Osteoblast (primary cell): ENCODE measurements around the gene MIEF1. TPM values are rescaled to one million over a fixed set of nuclear protein-coding genes. Genes with fewer than 3 reads are reported as not detected.
A peak's percentile ranks its signal among the peaks of the same experiment; 100 is the strongest.

Experiments
- DNase-seq: peaks from one replicate; pipeline ENCODE4 v3.0.0; 2011; ENCODE audit warnings: low spot score, mixed read lengths; ENCODE audit not compliant: insufficient read length; ENCODE audit errors: missing footprints
- H2AFZ ChIP-seq: 2 replicates; pipeline ENCODE4 v1.6.0; 2011; ENCODE audit warnings: mild to moderate bottlenecking, low read length
- H3K27ac ChIP-seq: 2 replicates; pipeline ENCODE4 v1.5.1; 2011; ENCODE audit warnings: mild to moderate bottlenecking, low read depth, low read length, moderate library complexity
- H3K27me3 ChIP-seq: 2 replicates; pipeline ENCODE4 v1.6.0; 2012; ENCODE audit warnings: mild to moderate bottlenecking, control low read depth, inconsistent platforms, low read length, moderate library complexity; ENCODE audit not compliant: insufficient read depth
- H3K36me3 ChIP-seq: 2 replicates; pipeline ENCODE4 v1.5.1; 2011; ENCODE audit warnings: mild to moderate bottlenecking, low read length, control low read depth, moderate library complexity; ENCODE audit not compliant: insufficient read depth
- H3K4me1 ChIP-seq: 2 replicates; pipeline ENCODE4 v1.5.1; 2011; ENCODE audit warnings: mild to moderate bottlenecking, low read length, control low read depth, moderate library complexity; ENCODE audit not compliant: insufficient read depth
- H3K4me2 ChIP-seq: 2 replicates; pipeline ENCODE4 v1.6.0; 2011; ENCODE audit warnings: mild to moderate bottlenecking, low read length; ENCODE audit not compliant: insufficient read depth
- H3K4me3 ChIP-seq: fragments of 200-600 bp; sonication (generic); 3 replicates; pipeline ENCODE4 v1.5.1; 2012; ENCODE audit warnings: mild to moderate bottlenecking, low read length, inconsistent platforms; ENCODE audit not compliant: insufficient read depth
- H3K79me2 ChIP-seq: 2 replicates; pipeline ENCODE4 v1.6.0; 2012; ENCODE audit warnings: mild to moderate bottlenecking, low read length, control low read depth, inconsistent platforms; ENCODE audit not compliant: insufficient read depth
- H3K9me3 ChIP-seq: 2 replicates; pipeline ENCODE4 v1.5.1; 2011; ENCODE audit warnings: low read depth, low read length, control low read depth
- H4K20me1 ChIP-seq: 2 replicates; pipeline ENCODE4 v1.6.0; 2012; ENCODE audit warnings: mild to moderate bottlenecking, low read length, control low read depth; ENCODE audit not compliant: insufficient read depth
- total RNA-seq: library from RNA; depleted of rRNA; stranded (reverse); fragments of >200 nt; gene quantifications from 2 replicates; pipeline ENCODE4 v1.2.3, GENCODE V29; 2012
- TF ChIP-seq, protein P1 (sequence below): IDR thresholded peaks from 2 replicates; pipeline ENCODE4 v1.5.1; 2011; ENCODE audit warnings: mild to moderate bottlenecking, low read depth, low read length, moderate library complexity; ENCODE audit errors: extremely low read depth

Gene MIEF1
- total RNA-seq, 1 donor: 23.5 TPM

DNA sequence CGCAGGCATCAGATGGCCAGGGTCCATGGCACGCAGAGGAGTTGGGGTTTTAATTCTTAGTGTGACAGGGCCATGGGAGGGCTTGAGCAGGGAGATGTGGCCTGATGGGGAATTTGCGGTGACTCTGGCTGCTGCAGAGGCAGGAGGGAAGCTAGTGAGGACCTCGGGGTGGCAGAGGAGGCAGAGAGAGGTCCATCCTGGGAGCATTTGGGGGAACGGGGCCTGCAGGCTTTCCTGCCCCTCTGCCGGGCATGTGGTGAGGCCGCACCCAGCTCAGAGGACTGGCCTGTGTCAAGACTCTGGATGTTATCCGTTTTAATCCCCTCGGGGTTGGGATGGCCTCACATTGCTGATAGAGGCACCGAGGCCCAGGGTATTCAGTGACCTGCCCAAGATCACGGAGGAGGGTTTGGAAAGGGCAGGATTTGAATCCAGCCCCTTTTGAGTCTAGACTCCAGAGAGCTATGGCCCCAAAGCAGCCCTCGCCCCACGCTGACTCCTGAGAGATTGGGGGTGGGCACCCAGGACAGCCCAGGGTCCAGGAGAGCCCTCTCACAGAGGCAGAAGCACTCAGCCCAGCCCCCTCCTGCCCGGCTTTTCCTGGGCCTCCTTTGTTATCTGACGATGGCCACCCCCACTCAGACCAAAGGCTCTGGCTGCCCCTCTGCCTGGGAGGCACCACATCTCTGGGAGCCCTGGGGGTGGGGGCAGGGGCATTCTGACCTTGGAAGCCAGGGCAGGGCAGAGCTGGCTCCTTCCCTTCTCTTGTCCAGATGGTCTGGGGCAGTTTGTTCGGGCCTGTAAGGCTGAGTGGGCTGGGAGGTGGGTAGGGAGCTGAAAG, 31.4 kb upstream of the MIEF1 start:
- Histone ChIP-seq H2AFZ (no peak overlapping the region), H4K20me1 (no peaks in the 10 kb centered on the region)
- no peak for DNase-seq

DNA sequence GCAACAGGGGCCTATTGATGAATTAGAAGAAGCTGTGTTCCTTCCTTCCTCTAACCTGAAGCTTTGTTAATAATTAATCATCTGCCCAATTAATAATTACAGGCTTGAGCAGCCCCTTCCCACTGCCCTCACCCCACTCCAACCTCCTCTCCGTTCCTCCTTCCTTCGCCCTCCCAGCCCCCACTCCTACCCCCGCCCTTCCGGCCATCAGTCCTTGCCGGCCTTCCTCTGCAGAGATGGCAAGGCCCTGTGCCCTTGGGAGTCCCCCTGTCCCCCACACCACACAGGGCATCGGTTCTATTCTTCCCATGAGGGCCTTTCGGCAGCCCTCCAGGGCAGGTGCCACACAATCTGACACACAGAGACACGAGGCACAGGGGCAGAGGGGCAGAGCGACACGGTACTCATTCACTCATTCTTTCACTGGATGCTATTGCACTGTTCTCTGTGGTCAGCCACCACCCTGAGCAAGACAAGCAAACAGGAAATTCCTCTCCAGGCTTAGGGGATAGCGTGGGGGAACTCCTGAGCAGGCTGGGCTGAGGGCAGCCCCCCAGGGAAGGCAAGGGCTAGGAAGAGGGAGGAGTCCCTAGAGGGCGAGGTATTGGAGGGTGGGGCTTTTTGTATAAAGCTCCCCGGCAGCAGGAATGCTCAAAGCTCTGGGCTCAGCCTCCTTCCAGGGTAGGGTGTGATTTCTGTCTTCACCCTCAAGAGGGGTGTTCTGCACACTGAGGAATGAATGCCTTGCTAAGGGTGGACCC, 30.5 kb upstream of the MIEF1 start:
- DNase-seq: no peak
- Histone ChIP-seq H3K27me3 (no peaks in the 10 kb centered on the region), H3K27ac (no peak overlapping the region), H3K36me3 (no peaks in the 10 kb centered on the region), H3K79me2 (no peaks in the 10 kb centered on the region), H2AFZ (peak overlapping the region; percentile 56), H4K20me1 (no peaks in the 10 kb centered on the region), H3K9me3 (no peaks in the 10 kb centered on the region), H3K4me1 (peaks cover 5% of the 10 kb centered on the region), H3K4me2 (peak overlapping the region; percentile 29), H3K4me3 (no peak overlapping the region)
- TF ChIP-seq, protein P1, sequence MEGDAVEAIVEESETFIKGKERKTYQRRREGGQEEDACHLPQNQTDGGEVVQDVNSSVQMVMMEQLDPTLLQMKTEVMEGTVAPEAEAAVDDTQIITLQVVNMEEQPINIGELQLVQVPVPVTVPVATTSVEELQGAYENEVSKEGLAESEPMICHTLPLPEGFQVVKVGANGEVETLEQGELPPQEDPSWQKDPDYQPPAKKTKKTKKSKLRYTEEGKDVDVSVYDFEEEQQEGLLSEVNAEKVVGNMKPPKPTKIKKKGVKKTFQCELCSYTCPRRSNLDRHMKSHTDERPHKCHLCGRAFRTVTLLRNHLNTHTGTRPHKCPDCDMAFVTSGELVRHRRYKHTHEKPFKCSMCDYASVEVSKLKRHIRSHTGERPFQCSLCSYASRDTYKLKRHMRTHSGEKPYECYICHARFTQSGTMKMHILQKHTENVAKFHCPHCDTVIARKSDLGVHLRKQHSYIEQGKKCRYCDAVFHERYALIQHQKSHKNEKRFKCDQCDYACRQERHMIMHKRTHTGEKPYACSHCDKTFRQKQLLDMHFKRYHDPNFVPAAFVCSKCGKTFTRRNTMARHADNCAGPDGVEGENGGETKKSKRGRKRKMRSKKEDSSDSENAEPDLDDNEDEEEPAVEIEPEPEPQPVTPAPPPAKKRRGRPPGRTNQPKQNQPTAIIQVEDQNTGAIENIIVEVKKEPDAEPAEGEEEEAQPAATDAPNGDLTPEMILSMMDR: no peak

More for the DNA sequence above, 31.4 kb upstream of the MIEF1 start:
- no peaks in the 10 kb centered on the region for H3K36me3 ChIP-seq
- H3K4me1 ChIP-seq: peaks cover 5% of the 10 kb centered on the region
- no peak overlapping the region for H3K4me2 ChIP-seq
- no peaks in the 10 kb centered on the region for H3K79me2 ChIP-seq
- H3K4me3 ChIP-seq: no peak overlapping the region
- no peak overlapping the region for H3K27ac ChIP-seq
- TF ChIP-seq, protein P1: no peak
- no peaks in the 10 kb centered on the region for H3K9me3 ChIP-seq
- no peaks in the 10 kb centered on the region for H3K27me3 ChIP-seq

DNA sequence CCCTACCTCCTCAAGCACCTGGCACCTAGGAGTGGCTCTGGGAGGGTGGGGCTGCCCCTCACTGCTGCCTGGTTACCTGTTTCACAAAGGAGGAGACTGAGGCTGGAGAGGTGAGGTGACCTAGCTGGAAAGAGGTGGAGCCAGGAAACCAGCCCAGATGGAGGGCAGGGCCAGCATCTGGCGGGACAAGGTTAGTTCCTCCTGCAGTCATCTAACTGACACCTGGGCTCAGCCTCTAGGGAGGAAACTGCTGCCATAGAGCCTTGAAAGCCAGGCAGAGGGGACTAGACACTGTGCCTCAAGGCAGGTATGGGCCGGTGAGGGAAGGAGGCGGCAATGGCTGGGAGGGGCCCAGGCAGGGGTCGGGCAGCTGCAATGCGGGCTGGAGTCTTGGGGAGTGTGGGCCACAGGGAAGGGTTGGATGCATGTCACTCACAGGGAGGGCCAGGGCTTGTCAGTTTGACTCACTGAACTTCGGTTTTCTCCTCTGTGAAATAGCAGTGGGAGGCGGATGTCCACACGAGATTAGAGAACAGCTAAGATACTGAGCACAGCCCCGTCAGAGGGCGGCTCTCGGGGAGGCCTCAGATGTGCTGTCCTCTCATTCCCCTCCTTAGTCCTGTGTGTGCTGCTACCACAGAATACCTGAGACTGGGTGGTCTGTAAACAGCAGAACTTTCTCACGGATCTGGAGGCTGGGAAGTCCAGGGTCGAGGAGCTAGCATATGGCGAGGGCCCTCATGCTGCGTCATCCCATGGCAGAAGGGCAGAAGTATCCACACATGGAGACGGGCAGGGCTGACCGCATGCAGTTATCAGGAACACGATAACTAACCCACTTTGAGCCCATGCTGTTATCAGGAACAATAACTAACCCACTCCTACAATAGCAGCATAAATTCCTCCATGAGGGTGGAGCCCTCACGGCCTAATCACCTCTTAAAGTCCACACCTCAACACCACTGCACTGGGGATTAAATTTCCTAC, 29.2 kb upstream of the MIEF1 start:
- no peaks in the 10 kb centered on the region for H4K20me1 ChIP-seq
- no peak overlapping the region for H3K27ac ChIP-seq
- no peaks in the 10 kb centered on the region for H3K9me3 ChIP-seq
- peaks cover 5% of the 10 kb centered on the region for H3K4me1 ChIP-seq
- no peak for DNase-seq
- no peaks in the 10 kb centered on the region for H3K27me3 ChIP-seq
- H3K36me3 ChIP-seq: no peaks in the 10 kb centered on the region
- no peaks in the 10 kb centered on the region for H3K79me2 ChIP-seq
- no peak overlapping the region for H3K4me3 ChIP-seq
- H3K4me2 ChIP-seq: no peak overlapping the region
- H2AFZ ChIP-seq: no peak overlapping the region
- TF ChIP-seq, protein P1: no peak
